IgD-negative memory B cell (primary cell): ENCODE results near the gene NHEJ1. TPM values are rescaled to one million over a fixed set of nuclear protein-coding genes. Genes with fewer than 3 reads are reported as not detected.
A peak's percentile ranks its signal among the peaks of the same experiment; 100 is the strongest.

ENCODE experiments used
- H3K27ac Mint-ChIP-seq, 3 donors: one replicate each; pipeline ENCODE4 v1.8.0; 2020 to 2022; ENCODE audit warnings: mild to moderate bottlenecking in 3 of 3, mixed read lengths in 3 of 3, moderate library complexity in 1 of 3
- H3K27me3 Mint-ChIP-seq: one replicate; pipeline ENCODE4 v1.8.0; 2021; ENCODE audit warnings: mixed read lengths
- H3K36me3 Mint-ChIP-seq: one replicate; pipeline ENCODE4 v1.8.0; 2020; ENCODE audit warnings: mild to moderate bottlenecking, mixed read lengths
- H3K4me1 Mint-ChIP-seq, 3 donors: one replicate each; pipeline ENCODE4 v1.8.0; 2020 to 2022; ENCODE audit warnings: mixed read lengths in 3 of 3, mild to moderate bottlenecking in 1 of 3
- H3K4me3 Mint-ChIP-seq, 4 donors: one replicate each; pipeline ENCODE4 v1.8.0; 2020 to 2022; ENCODE audit warnings: mild to moderate bottlenecking in 4 of 4, mixed read lengths in 4 of 4, moderate library complexity in 3 of 4
- H3K9me3 Mint-ChIP-seq, 3 donors: one replicate each; pipeline ENCODE4 v1.8.0; 2020 to 2021; ENCODE audit warnings: mixed read lengths in 3 of 3, mild to moderate bottlenecking in 1 of 3
- polyA plus RNA-seq: library from polyadenylated mRNA; unstranded; fragments of 300-500 nt; fragmentation: Illumina TruSeq; gene quantifications from one replicate; pipeline ENCODE4 v1.2.3, GENCODE V29; 2021

The NHEJ1 gene
- polyA plus RNA-seq, 1 donor from 2014 or later = 22.9 TPM

GRCh38 chr2:219161097-219161496 lies 482 bp upstream of the NHEJ1 start:
- peaks cover 11 to 22% (median 12%) of the 10 kb centered on the region in 3 donors for H3K4me1 Mint-ChIP-seq
- H3K27me3 Mint-ChIP-seq = no peaks in the 10 kb centered on the region
- peak overlapping the region; percentile 33 to 99 (median 97) for H3K27ac Mint-ChIP-seq
- H3K9me3 Mint-ChIP-seq = no peaks in the 10 kb centered on the region
- H3K4me3 Mint-ChIP-seq = peak overlapping the region; percentile 93 to 98 (median 96)
- peaks cover 5% of the 10 kb centered on the region for H3K36me3 Mint-ChIP-seq

- H3K27me3 Mint-ChIP-seq = no peaks in the 10 kb centered on the region
Measured at GRCh38 chr2:219159771-219160185, 837 bp downstream of the NHEJ1 start.

GRCh38 chr2:219158586-219158985 lies 2.0 kb downstream of the NHEJ1 start:
- Mint-ChIP-seq H3K27me3 (no peaks in the 10 kb centered on the region), H3K4me3 (peak overlapping the region in 1 of 4 donors; percentile 97), H3K4me1 (peaks cover 11 to 22% (median 12%) of the 10 kb centered on the region in 3 donors), H3K36me3 (peaks cover 5% of the 10 kb centered on the region), H3K9me3 (no peaks in the 10 kb centered on the region), H3K27ac (peak overlapping the region in 1 of 3 donors; percentile 99)

More at GRCh38 chr2:219159771-219160185, 837 bp downstream of the NHEJ1 start:
- Mint-ChIP-seq H3K4me3 (peak overlapping the region; percentile 93 to 98 (median 96)), H3K36me3 (peaks cover 5% of the 10 kb centered on the region), H3K27ac (peak overlapping the region; percentile 97 to 99 (median 97)), H3K9me3 (no peaks in the 10 kb centered on the region), H3K4me1 (peaks cover 11 to 22% (median 12%) of the 10 kb centered on the region in 3 donors)

GRCh38 chr2:219158025-219158424 lies 2.6 kb downstream of the NHEJ1 start:
- Mint-ChIP-seq H3K36me3 (peaks cover 5% of the 10 kb centered on the region), H3K4me1 (peaks cover 10 to 22% (median 12%) of the 10 kb centered on the region in 3 donors), H3K4me3 (no peak overlapping the region), H3K27me3 (no peaks in the 10 kb centered on the region), H3K9me3 (no peaks in the 10 kb centered on the region), H3K27ac (no peak overlapping the region)

GRCh38 chr2:219157396-219157795 lies 3.2 kb downstream of the NHEJ1 start:
- H3K27ac Mint-ChIP-seq = no peak overlapping the region
- H3K4me1 Mint-ChIP-seq = peaks cover 6 to 22% (median 12%) of the 10 kb centered on the region in 3 donors
- H3K9me3 Mint-ChIP-seq = no peaks in the 10 kb centered on the region
- peak overlapping the region in 1 of 4 donors; percentile 51 for H3K4me3 Mint-ChIP-seq
- peaks cover 5% of the 10 kb centered on the region for H3K36me3 Mint-ChIP-seq
- H3K27me3 Mint-ChIP-seq = no peaks in the 10 kb centered on the region

- Mint-ChIP-seq H3K4me3 (no peak overlapping the region), H3K9me3 (no peaks in the 10 kb centered on the region), H3K36me3 (peaks cover 5% of the 10 kb centered on the region), H3K4me1 (peaks cover 3 to 11% (median 6%) of the 10 kb centered on the region in 3 donors), H3K27ac (no peak overlapping the region), H3K27me3 (no peaks in the 10 kb centered on the region)
Measured at GRCh38 chr2:219155054-219155644, 5.5 kb downstream of the NHEJ1 start.

- Mint-ChIP-seq H3K9me3 (no peaks in the 10 kb centered on the region), H3K36me3 (peaks cover 13% of the 10 kb centered on the region), H3K27ac (no peak overlapping the region), H3K4me3 (no peak overlapping the region), H3K27me3 (no peaks in the 10 kb centered on the region), H3K4me1 (no peaks in the 10 kb centered on the region)
Measured at GRCh38 chr2:219149667-219150066, 10.9 kb downstream of the NHEJ1 start.

- Mint-ChIP-seq H3K9me3 (no peaks in the 10 kb centered on the region), H3K27me3 (no peaks in the 10 kb centered on the region), H3K4me1 (no peaks in the 10 kb centered on the region), H3K27ac (no peak overlapping the region), H3K36me3 (peaks cover 32% of the 10 kb centered on the region), H3K4me3 (no peak overlapping the region)
Measured at GRCh38 chr2:219142329-219142728, 18.3 kb downstream of the NHEJ1 start.

GRCh38 chr2:219140722-219141121 lies 19.9 kb downstream of the NHEJ1 start:
- Mint-ChIP-seq H3K27me3 (no peaks in the 10 kb centered on the region), H3K27ac (no peak overlapping the region), H3K4me3 (no peak overlapping the region), H3K36me3 (peaks cover 24% of the 10 kb centered on the region), H3K4me1 (no peaks in the 10 kb centered on the region), H3K9me3 (no peaks in the 10 kb centered on the region)

GRCh38 chr2:219133976-219134375 lies 26.6 kb downstream of the NHEJ1 start:
- Mint-ChIP-seq H3K27me3 (no peaks in the 10 kb centered on the region), H3K36me3 (peaks cover 17% of the 10 kb centered on the region), H3K9me3 (no peaks in the 10 kb centered on the region), H3K27ac (no peak overlapping the region), H3K4me3 (no peak overlapping the region), H3K4me1 (peaks cover 0 to 1% (median 0%) of the 10 kb centered on the region in 3 donors)

- peaks cover 12% of the 10 kb centered on the region for H3K36me3 Mint-ChIP-seq
- no peaks in the 10 kb centered on the region for H3K27me3 Mint-ChIP-seq
- H3K9me3 Mint-ChIP-seq = no peaks in the 10 kb centered on the region
- H3K4me1 Mint-ChIP-seq = peaks cover 0 to 1% (median 0%) of the 10 kb centered on the region in 3 donors
- no peak overlapping the region for H3K27ac Mint-ChIP-seq
- H3K4me3 Mint-ChIP-seq = no peak overlapping the region
Measured at GRCh38 chr2:219131744-219132143, 28.9 kb downstream of the NHEJ1 start.

GRCh38 chr2:219131327-219131726 lies 29.3 kb downstream of the NHEJ1 start:
- H3K4me3 Mint-ChIP-seq = no peak overlapping the region
- peaks cover 15% of the 10 kb centered on the region for H3K36me3 Mint-ChIP-seq
- no peak overlapping the region for H3K27ac Mint-ChIP-seq
- H3K4me1 Mint-ChIP-seq = peaks cover 0 to 2% (median 1%) of the 10 kb centered on the region in 3 donors
- H3K9me3 Mint-ChIP-seq = no peaks in the 10 kb centered on the region
- no peaks in the 10 kb centered on the region for H3K27me3 Mint-ChIP-seq

GRCh38 chr2:219129589-219129988 lies 31.0 kb downstream of the NHEJ1 start:
- Mint-ChIP-seq H3K27me3 (no peaks in the 10 kb centered on the region), H3K4me3 (no peak overlapping the region), H3K36me3 (peaks cover 16% of the 10 kb centered on the region), H3K4me1 (peaks cover 0 to 2% (median 1%) of the 10 kb centered on the region in 3 donors), H3K27ac (no peak overlapping the region), H3K9me3 (no peaks in the 10 kb centered on the region)

GRCh38 chr2:219128396-219128795 lies 32.2 kb downstream of the NHEJ1 start:
- peaks cover 16% of the 10 kb centered on the region for H3K36me3 Mint-ChIP-seq
- no peak overlapping the region for H3K4me3 Mint-ChIP-seq
- no peaks in the 10 kb centered on the region for H3K9me3 Mint-ChIP-seq
- no peaks in the 10 kb centered on the region for H3K27me3 Mint-ChIP-seq
- peaks cover 0 to 4% (median 3%) of the 10 kb centered on the region in 3 donors for H3K4me1 Mint-ChIP-seq
- H3K27ac Mint-ChIP-seq = no peak overlapping the region

GRCh38 chr2:219127037-219127635 lies 33.5 kb downstream of the NHEJ1 start:
- H3K27ac Mint-ChIP-seq = no peak overlapping the region

GRCh38 chr2:219126555-219126954 lies 34.1 kb downstream of the NHEJ1 start:
- H3K27ac Mint-ChIP-seq = no peak overlapping the region
- no peaks in the 10 kb centered on the region for H3K27me3 Mint-ChIP-seq
- peaks cover 14% of the 10 kb centered on the region for H3K36me3 Mint-ChIP-seq
- peaks cover 0 to 4% (median 3%) of the 10 kb centered on the region in 3 donors for H3K4me1 Mint-ChIP-seq
- no peaks in the 10 kb centered on the region for H3K9me3 Mint-ChIP-seq
- no peak overlapping the region for H3K4me3 Mint-ChIP-seq

More at GRCh38 chr2:219127037-219127635, 33.5 kb downstream of the NHEJ1 start:
- Mint-ChIP-seq H3K4me1 (peaks cover 0 to 4% (median 3%) of the 10 kb centered on the region in 3 donors), H3K4me3 (no peak overlapping the region), H3K27me3 (no peaks in the 10 kb centered on the region), H3K36me3 (peaks cover 14% of the 10 kb centered on the region), H3K9me3 (no peaks in the 10 kb centered on the region)
